ES-I3 (cell line): ENCODE results near the gene SLC35E1.

Source experiments
- H3K36me3 ChIP-seq: 2 replicates; pipeline ENCODE4 v1.6.1; 2013; ENCODE audit warnings: mild to moderate bottlenecking, low read length, control low read depth, moderate library complexity; ENCODE audit not compliant: insufficient read depth
- H3K4me1 ChIP-seq: 2 replicates; pipeline ENCODE4 v1.6.1; 2013; ENCODE audit warnings: mild to moderate bottlenecking, control low read depth, low read length; ENCODE audit not compliant: insufficient read depth
- H3K9ac ChIP-seq: 2 replicates; pipeline ENCODE4 v1.6.1; 2013; ENCODE audit warnings: low read depth, mild to moderate bottlenecking, low read length, moderate library complexity
- H3K9me3 ChIP-seq: 2 replicates; pipeline ENCODE4 v1.6.1; 2013; ENCODE audit warnings: mild to moderate bottlenecking, low read length, moderate library complexity; ENCODE audit not compliant: control insufficient read depth, insufficient read depth

The SLC35E1 gene

DNA sequence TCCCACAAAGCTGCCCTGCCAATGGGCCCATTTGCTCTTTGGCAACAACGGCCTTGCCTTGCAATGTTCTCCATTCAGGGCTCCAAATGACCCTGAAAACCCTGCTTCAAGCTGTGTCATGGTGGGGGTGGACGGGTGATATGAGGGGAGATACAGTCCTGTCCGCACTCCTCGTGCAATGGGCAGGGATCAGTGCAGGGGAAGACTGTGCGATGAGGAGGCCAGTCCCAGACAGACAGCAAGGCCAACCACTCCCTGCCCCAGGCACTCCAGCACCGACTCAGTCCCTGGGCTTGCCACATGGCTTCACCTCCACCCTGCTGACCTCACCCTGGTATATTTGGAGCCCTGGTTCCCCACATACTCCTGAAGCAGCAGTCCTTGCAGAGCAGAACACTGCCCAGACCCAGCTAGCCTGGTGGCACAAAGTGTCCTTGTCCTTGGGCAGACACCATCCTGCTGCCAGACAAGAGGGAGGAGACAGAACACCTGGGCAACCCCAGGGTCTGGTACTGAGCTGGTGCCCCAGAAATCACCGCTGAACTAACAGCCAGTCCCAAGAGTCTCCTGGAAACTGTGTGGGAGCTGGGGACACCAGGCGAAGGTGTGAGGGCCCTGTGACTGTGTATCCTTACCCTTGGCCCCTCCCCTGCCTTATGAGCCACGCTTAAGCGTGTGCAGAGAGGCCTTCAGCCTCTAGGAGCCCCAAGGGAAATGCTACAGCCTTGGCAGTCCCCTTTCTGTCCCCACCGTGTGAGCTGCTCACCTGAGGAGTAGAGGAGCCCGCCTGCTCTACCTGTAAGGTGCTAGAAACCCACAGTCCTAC is 9.1 kb upstream of the SLC35E1 start:
- Histone ChIP-seq H3K9ac (no peak overlapping the region), H3K36me3 (no peaks in the 10 kb centered on the region; the same call in none of the 2 replicates), H3K9me3 (no peaks in the 10 kb centered on the region)

DNA sequence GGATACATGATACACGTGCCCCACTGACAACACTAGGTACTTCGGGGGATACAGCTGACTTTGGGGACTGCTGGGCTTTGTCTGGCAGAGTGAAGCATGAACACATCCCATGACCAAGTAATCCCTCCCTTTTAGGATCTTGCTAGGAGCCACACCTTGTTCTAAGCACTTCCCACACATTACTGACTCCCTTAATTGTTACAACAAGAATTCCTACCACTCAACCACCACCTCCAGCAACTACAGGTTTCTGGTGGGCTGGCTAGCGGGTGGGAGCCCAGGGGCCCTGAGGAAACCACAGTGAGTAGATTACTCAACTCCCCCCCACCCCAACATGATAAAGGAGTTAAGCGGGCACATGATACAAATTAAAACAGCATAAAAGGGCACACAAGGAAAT is 7.2 kb upstream of the SLC35E1 start:
- Histone ChIP-seq H3K9ac (no peak overlapping the region), H3K9me3 (no peaks in the 10 kb centered on the region), H3K36me3 (no peaks in the 10 kb centered on the region; the same call in none of the 2 replicates), H3K4me1 (peaks cover 7% of the 10 kb centered on the region)

More for the DNA sequence above, 9.1 kb upstream of the SLC35E1 start:
- H3K4me1 ChIP-seq, result peaks cover 25% of the 10 kb centered on the region

DNA sequence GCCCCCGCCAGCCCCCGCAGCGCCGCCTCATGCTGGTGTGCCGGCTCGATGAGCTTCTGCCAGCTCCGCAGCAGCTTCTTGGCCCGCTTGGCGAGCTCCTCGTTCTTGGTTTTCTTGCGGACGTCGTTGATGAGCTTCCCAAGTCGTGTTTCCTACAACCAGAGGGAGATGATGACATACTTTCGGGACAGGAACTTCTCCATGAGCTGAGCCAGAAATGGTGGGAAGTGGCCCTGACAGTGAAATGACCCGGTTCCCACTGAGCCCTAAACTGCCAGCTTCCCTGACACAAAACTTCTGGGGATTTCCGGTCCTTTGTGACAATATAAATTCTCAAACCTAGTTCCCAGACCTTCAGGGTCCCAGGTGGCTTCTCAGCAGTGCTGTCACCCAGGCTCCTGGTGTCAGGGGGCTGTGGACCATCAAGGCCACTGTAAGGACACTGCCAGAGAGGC is 5.3 kb upstream of the SLC35E1 start:
- H3K9me3 ChIP-seq, result no peaks in the 10 kb centered on the region
- H3K4me1 ChIP-seq, result peaks cover 5% of the 10 kb centered on the region
- no peaks in the 10 kb centered on the region; the same call in none of the 2 replicates for H3K36me3 ChIP-seq
- H3K9ac ChIP-seq, result no peak overlapping the region

DNA sequence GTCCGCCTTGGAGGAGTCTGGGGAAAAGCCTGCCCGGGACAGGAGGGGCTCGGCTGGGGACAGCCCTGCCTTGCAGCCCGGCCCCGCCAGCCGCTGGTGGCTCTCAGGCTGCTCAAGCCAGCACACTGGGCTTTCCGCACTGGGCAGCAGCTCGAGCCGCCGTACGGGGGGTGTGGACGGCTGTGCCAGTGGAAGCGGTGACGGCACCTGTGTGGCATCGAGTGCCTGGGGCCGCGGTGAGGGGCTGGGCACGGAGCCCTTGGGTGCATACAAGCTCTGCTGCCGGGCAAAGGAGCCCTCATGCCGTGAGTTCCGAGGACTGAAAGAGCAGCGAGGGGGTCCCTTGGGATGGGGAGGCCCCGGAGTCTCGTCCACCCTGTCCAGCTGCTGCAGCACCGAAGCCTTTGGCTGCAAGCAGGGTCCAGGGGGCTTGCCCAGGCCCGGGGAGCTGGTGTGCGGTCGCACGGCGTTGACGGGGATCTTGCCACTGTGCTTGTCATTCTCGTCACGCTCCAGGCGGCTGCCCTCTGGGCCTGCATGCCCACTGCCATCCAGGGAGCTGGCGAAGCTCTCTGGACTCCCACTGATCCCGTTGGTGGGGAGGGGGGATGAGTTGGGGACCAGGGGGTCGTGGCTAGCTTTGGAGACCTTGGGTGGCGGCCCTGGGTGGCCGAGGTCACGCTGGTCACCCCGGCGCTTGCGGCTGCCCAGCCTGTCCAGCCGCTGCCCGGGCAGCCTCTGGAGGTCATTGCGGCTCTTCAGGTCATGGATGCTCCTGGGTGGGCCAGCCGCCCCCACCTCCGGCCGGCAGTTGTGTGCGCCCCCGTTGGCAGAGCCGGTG is 4.7 kb upstream of the SLC35E1 start:
- no peak overlapping the region for H3K9ac ChIP-seq
- no peaks in the 10 kb centered on the region for H3K9me3 ChIP-seq
- H3K4me1 ChIP-seq, result peaks cover 5% of the 10 kb centered on the region
- H3K36me3 ChIP-seq, result no peaks in the 10 kb centered on the region; the same call in none of the 2 replicates

DNA sequence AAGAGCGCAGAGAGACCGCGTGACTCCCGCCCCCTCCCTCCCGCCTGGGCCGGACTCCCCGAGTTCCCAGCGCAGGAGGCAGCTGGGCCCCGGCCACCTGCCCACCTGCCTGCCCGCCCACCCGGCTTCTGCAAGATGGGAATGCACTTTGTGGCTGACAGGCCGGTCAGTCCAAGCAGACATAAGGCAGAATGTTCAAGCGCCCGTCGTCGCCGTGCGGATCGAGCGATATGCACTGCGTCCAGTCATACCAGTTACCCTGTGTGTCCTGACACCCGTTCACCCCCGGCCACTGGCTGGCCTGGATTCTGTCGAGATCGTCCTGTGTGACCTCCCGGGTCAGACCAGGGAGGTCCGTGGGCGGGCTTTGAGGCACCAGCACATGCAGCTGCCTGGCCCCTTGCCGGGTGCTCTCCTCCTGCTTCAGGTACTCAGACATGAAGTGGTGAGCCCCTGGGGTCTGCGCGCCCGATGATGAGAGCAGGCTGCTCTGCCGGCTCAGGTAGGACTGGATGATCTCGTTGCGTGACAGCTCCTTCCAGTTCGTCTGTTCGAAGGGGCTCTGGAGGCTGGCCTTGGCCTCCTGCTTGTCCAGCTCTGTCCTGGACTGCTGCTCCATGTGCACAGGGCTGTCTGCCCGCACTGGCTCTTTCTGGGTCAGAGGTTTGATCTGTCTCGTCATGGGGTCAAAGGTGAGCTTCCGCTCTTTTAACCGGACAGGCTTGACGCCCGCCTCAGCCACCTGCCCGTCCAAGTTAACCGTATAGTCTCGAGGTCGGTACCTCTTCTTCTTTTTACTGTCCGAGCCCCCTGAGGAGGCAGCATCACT is 3.9 kb upstream of the SLC35E1 start:
- no peak overlapping the region for H3K9ac ChIP-seq
- no peaks in the 10 kb centered on the region; the same call in none of the 2 replicates for H3K36me3 ChIP-seq
- no peaks in the 10 kb centered on the region for H3K9me3 ChIP-seq
- peaks cover 8% of the 10 kb centered on the region for H3K4me1 ChIP-seq

DNA sequence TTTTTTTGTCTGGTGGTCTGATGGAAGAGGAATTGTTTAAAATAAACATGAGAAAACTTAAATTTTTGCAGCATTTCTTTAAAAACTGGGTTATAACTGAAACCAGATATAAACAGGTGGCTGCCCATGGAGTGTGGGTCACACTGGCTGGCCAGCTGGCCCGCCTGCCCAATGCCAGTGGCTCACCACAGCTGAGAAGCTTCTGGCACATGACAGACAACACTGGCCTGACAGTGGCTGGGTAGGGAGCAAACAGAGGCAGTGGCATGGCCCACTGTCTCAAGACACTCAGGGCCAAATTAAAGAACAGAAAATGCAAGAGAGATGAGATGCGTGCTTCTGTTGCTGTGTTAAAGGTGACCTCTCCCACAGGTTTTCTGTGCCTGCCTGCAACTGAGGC is 3.1 kb upstream of the SLC35E1 start:
- no peaks in the 10 kb centered on the region; the same call in none of the 2 replicates for H3K36me3 ChIP-seq
- no peaks in the 10 kb centered on the region for H3K9me3 ChIP-seq
- H3K9ac ChIP-seq, result no peak overlapping the region
- peaks cover 10% of the 10 kb centered on the region for H3K4me1 ChIP-seq

DNA sequence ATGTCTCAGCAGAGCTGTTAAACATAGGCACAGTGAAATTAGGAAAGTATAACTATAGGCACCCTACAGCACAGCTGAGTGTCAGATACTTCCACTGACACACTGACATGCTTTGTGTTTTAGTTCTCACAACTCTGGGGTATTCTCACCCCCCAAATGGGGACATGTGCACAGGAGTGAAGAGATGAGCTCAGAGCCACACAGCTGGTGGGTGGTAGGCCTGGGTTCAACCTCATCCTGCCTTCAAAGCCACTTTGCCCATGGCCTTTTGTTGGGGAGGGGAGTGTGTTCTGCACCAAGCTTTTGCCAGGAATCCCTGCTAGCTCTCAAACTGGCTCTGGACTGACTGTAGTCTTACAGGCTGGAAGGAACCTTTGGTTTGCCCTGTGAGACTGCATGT is 1.7 kb upstream of the SLC35E1 start:
- no peaks in the 10 kb centered on the region for H3K9me3 ChIP-seq
- H3K9ac ChIP-seq, result no peak overlapping the region
- H3K4me1 ChIP-seq, result peaks cover 14% of the 10 kb centered on the region
- no peaks in the 10 kb centered on the region; the same call in none of the 2 replicates for H3K36me3 ChIP-seq

DNA sequence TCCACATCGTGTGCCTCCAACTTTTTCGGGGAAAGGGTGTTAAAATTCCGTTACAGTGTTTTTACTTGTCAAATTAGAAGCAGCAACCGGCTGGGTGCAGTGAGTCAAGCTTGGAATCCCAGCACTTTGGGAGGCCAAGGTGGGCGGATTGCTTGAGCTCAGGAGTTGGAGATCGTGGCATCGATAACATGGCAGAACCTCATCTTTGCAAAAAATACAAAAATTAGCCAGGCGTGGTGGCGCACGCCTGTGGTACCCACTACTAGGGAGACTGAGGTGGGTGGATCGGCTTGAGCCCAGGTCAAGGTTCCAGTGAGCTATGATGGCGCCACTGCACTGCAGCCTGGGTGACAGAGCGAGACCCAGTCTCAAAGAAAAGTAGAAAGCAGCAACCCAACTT is 1.1 kb upstream of the SLC35E1 start:
- Histone ChIP-seq H3K9ac (peak overlapping the region; percentile 98; the same call in 1 of the 2 replicates), H3K36me3 (no peaks in the 10 kb centered on the region; the same call in none of the 2 replicates), H3K9me3 (no peaks in the 10 kb centered on the region), H3K4me1 (peaks cover 14% of the 10 kb centered on the region)

DNA sequence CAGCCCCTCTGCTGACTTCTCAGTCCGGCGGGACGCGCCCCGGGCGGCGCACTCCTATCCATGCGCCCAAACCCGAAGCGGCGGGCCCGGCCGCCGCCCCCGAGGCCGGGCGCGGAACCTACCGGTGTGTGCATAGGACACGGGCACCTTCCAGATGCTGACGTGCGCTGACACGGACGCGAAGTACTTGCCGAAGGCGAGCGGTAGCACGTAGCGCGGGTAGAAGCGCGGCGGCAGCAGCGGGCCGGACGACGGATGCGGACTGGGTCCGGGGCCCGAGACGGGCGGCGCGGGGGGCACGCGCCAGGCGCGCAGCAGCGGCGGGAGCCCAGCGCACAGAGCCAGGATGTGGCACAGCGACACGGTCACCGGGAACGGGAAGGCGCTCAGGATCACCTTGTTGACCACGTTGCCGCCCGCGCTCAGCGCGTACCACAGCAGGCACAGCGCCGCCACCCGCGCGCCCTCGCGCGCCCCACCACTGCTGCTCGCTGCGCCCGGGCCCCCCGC is 338 bp downstream of the SLC35E1 start:
- Histone ChIP-seq H3K9me3 (no peaks in the 10 kb centered on the region), H3K4me1 (peaks cover 14% of the 10 kb centered on the region), H3K36me3 (peaks cover 8% of the 10 kb centered on the region), H3K9ac (peak overlapping the region; percentile 77)

DNA sequence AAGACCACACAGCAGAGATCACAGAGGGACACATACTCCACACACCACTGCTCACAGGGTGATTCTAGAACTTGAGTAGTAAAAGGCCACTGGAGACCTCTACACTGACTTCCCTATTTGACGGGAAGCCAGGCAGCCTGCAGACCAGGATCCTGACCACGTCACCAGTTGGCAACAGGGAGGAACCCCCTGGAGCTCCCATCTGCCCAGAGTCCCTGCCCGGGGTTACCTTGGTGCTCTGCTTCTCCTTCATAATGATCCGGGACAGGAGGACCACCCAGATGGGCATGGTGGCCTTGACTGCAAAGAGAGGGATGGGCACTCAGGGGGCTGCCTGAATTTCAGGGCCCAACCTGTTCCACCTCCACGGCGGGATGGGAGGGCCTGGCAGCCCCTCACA is 932 bp downstream of the SLC35E1 start:
- peak overlapping the region; percentile 77 for H3K9ac ChIP-seq
- no peaks in the 10 kb centered on the region for H3K9me3 ChIP-seq
- peaks cover 14% of the 10 kb centered on the region for H3K4me1 ChIP-seq
- peaks cover 12% of the 10 kb centered on the region for H3K36me3 ChIP-seq

DNA sequence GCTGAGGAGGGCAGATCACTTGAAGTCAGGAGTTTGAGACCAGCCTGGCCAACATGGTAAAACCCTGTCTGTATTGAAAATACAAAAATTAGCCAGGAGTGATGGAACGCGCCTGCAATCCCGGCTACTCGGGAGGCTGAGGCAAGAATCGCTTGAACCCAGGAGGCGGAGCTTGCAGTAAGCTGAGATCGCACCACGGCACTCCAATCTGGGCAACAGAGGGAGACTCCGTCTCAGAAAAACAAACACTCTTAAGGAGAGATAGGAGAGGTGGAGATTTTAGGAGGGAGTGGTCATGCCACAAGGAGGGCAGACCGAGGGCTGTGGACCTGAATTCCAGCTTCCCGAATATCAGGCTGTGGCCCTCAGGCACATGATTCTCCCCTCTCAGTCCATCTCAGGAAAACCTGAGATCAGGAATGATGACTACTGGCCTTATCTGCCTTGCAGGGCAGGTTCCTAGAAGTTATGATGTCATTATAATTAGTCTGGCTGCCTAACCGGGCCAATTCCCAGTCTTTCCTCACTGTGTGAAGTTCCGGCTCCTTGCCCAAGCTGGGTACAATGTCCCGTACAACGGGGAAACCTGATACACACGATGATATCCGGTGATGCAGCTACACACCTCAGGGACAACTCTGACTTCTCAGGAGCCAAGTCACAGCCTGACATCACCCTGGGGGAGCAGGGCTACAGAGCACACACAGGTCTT is 2.5 kb downstream of the SLC35E1 start:
- Histone ChIP-seq H3K4me1 (peaks cover 14% of the 10 kb centered on the region), H3K9me3 (no peaks in the 10 kb centered on the region), H3K9ac (no peak overlapping the region), H3K36me3 (peaks cover 14% of the 10 kb centered on the region)

DNA sequence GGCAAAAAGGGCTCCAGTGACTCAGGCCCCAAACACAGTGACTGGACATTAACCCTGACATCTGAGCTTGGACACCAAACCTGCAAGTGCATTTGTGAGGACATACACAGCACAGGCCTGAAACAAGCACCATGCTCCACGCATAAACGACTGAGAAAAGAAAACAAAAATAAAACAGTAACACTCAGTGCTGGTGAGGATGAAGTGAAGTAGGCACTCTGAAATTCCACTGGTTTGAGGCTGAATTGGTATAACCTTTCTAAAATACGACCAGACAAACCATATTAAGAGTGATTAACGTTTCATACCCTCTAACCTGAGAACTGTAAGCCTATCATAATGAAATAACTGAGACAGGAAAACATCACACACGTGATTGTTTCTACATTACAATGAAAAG is 5.5 kb downstream of the SLC35E1 start:
- H3K9me3 ChIP-seq, result no peaks in the 10 kb centered on the region
- peaks cover 9% of the 10 kb centered on the region; the same call in 1 of the 2 replicates for H3K4me1 ChIP-seq
- peaks cover 19% of the 10 kb centered on the region for H3K36me3 ChIP-seq
- no peak overlapping the region for H3K9ac ChIP-seq

DNA sequence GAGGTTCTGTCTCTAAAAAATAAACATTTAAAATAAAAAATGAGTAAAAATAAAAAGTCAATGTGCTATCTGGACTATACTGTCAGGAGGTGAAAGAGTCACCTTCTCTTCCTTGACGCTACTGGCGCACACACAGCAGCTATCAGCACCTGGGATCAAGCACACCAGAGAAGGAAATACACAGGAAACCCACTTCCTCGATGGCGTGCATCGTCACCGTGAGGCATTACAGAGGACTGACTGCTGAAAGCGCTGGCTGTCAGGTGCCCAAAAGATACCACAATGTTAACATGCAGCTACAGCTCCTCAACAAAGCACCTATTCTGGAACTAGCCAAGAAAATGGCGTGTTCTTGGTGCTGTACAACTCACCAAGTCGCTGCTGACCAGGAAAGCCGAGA is 6.1 kb downstream of the SLC35E1 start:
- peaks cover 21% of the 10 kb centered on the region for H3K36me3 ChIP-seq
- H3K4me1 ChIP-seq, result peaks cover 7% of the 10 kb centered on the region; the same call in 1 of the 2 replicates
- no peak overlapping the region for H3K9ac ChIP-seq
- H3K9me3 ChIP-seq, result no peaks in the 10 kb centered on the region
